ENCODE measurements around the gene LIAS. TPM values are rescaled to one million over a fixed set of nuclear protein-coding genes. Genes with fewer than 3 reads are reported as not detected.
A peak's percentile ranks its signal among the peaks of the same experiment; 100 is the strongest.

The LIAS gene
- total and polyA plus RNA-seq, 2 of the 13 experiments (the other 11 are each of a cell fraction or from before 2014, with no cell fraction given): 16.0 to 16.6 TPM

DNA sequence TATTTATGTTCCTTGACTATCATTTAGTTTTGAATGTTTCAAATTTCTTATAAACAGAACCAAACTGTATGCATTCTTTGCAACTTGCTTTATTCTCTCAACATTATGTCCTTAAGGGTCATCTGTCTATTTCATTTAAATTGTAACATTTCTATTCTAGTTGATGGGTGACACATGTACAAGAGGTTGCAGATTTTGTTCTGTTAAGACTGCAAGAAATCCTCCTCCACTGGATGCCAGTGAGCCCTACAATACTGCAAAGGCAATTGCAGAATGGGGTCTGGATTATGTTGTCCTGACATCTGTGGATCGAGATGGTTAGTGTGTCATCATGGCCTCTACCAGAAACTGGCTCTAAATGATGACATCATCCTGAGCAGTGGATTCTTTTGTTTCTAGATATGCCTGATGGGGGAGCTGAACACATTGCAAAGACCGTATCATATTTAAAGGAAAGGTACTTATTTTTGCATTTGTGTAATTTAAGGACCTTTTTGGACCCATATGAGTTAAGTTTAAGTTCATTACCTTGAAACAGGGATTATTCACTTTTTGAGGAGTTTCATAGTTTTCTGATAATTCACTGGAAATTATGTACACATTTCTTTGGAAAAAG is 6.1 kb downstream of the LIAS start:
- POLR2A ChIA-PET: interaction anchor here (1.2 to 2.4 kb wide), 2 partner anchors 62 to 98 kb away, joined by 3 to 11 read pairs; partner anchors contain the start of gene UGDH
- CTCF ChIA-PET (ENCODE audit: low intra/inter-chr PET ratio, low total read pairs): interaction anchor here (0.6 kb wide), 1 partner anchor 558 kb away, joined by 3 read pairs; no protein-coding TSS in a partner anchor
- Histone ChIP-seq H4K20me1 (ENCODE audit: insufficient read depth, low read length) (no peaks in the 10 kb centered on the region), H3K9me3 (ENCODE audit: low read length) (no peaks in the 10 kb centered on the region), H3K4me2 (ENCODE audit: low read depth, low read length) (no peak overlapping the region), H3K36me3 (replicated peaks in 1 of 2; ENCODE audit: control insufficient read depth in 1 of 2, insufficient read depth in 2 of 2, low read length in 2 of 2) (peaks cover 7 to 12% of the 10 kb centered on the region in 2 experiments; a peak in 4 of 5 replicates), H3K27ac (ENCODE audit: extremely low read length, insufficient read depth, low read length) (peak overlapping the region; percentile 74), H3K27me3 (ENCODE audit: control insufficient read depth in 1 of 2, insufficient read depth in 2 of 2, low read length in 2 of 2) (no peaks in the 10 kb centered on the region; a peak in 1 of 5 replicates), H3K9ac (ENCODE audit: insufficient read depth, low read depth, low read length) (no peak overlapping the region), H3K79me2 (ENCODE audit: insufficient read depth, low read length) (peaks cover 13% of the 10 kb centered on the region), H2AFZ (ENCODE audit: low read length) (no peak overlapping the region), H3K4me1 (ENCODE audit: insufficient read depth, low read length) (peaks cover 62% of the 10 kb centered on the region), H3K4me3 (replicated peaks in 1 of 3; ENCODE audit: insufficient read depth in 1 of 3, low read depth in 2 of 3, low read length in 3 of 3) (no peak overlapping the region)
- peak; percentile 21; the same call in 1 of the 3 replicates for ATAC-seq
- in situ Hi-C loops (cut with HindIII; ENCODE audit: extremely low pct_ligation_motif_present, low pct_unique_long_range_greater_than_20kb) (loop anchor here (5.0 kb wide), 1 partner anchor 512 kb away; the partner anchor contains the start of gene PDS5A), intact Hi-C loops (cut with micrococcal nuclease; ENCODE audit: unreplicated experiment) (loop anchor here (5.0 to 10.0 kb wide), 4 partner anchors 57 to 592 kb away; partner anchors contain the start of genes N4BP2 and SMIM14)
- TF ChIP-seq, protein P1, sequence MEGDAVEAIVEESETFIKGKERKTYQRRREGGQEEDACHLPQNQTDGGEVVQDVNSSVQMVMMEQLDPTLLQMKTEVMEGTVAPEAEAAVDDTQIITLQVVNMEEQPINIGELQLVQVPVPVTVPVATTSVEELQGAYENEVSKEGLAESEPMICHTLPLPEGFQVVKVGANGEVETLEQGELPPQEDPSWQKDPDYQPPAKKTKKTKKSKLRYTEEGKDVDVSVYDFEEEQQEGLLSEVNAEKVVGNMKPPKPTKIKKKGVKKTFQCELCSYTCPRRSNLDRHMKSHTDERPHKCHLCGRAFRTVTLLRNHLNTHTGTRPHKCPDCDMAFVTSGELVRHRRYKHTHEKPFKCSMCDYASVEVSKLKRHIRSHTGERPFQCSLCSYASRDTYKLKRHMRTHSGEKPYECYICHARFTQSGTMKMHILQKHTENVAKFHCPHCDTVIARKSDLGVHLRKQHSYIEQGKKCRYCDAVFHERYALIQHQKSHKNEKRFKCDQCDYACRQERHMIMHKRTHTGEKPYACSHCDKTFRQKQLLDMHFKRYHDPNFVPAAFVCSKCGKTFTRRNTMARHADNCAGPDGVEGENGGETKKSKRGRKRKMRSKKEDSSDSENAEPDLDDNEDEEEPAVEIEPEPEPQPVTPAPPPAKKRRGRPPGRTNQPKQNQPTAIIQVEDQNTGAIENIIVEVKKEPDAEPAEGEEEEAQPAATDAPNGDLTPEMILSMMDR (CRISPR knock-in tag; IDR thresholded peaks at IDR 0.05): 0 out of 2 replicates have a peak, but pooled peaks have one; percentile 10
- peak; percentile 47; the same call in 1 of the 2 replicates for TF ChIP-seq ATF1 (CRISPR knock-in tag; IDR thresholded peaks at IDR 0.05)
- TF ChIP-seq CREB1 (IDR thresholded peaks at IDR 0.05): peak; percentile 76
- peak; percentile 70 for TF ChIP-seq CREB1 (CRISPR knock-in tag; IDR thresholded peaks at IDR 0.05)
- TF ChIP-seq, protein P2, sequence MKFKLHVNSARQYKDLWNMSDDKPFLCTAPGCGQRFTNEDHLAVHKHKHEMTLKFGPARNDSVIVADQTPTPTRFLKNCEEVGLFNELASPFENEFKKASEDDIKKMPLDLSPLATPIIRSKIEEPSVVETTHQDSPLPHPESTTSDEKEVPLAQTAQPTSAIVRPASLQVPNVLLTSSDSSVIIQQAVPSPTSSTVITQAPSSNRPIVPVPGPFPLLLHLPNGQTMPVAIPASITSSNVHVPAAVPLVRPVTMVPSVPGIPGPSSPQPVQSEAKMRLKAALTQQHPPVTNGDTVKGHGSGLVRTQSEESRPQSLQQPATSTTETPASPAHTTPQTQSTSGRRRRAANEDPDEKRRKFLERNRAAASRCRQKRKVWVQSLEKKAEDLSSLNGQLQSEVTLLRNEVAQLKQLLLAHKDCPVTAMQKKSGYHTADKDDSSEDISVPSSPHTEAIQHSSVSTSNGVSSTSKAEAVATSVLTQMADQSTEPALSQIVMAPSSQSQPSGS (CRISPR knock-in tag; IDR thresholded peaks at IDR 0.05): peak; percentile 55; the same call in 1 of the 2 replicates
- TF ChIP-seq TRIM24 (CRISPR knock-in tag; IDR thresholded peaks at IDR 0.05): no peak
- peak; percentile 98 for TF ChIP-seq ATF7 (IDR thresholded peaks at IDR 0.05)
- no peak for TF ChIP-seq ATF7 (CRISPR knock-in tag; IDR thresholded peaks at IDR 0.05)
- no peak for TF ChIP-seq ELF3 (CRISPR knock-in tag; IDR thresholded peaks at IDR 0.05)
- 86% methylated on average over 2 of the region's 2 CpGs for WGBS (ENCODE audit: low lambda C conversion rate)
- BruUV-seq (replicated peaks): no TSS peak
- no peak for FAIRE-seq
- DNase-seq (ENCODE audit: low spot score): no peak

Data from HepG2 (cell line).